LNCaP clone FGC (cell line): ENCODE results near the gene SLC38A4.

Experiments used
- DNase-seq: peaks from one replicate; pipeline ENCODE4 v3.0.0-alpha.2; 2011; ENCODE audit warnings: low read depth
- H3K4me3 ChIP-seq: 2 replicates; pipeline ENCODE4 v1.5.1; 2011; ENCODE audit warnings: mild to moderate bottlenecking, low read depth, low read length, control low read depth
- CTCF ChIP-seq: IDR thresholded peaks from 2 replicates; pipeline ENCODE4 v1.5.1; 2012; ENCODE audit warnings: mild to moderate bottlenecking; ENCODE audit not compliant: control insufficient read depth, insufficient read depth; ENCODE audit errors: extremely low read depth

Gene SLC38A4

DNA sequence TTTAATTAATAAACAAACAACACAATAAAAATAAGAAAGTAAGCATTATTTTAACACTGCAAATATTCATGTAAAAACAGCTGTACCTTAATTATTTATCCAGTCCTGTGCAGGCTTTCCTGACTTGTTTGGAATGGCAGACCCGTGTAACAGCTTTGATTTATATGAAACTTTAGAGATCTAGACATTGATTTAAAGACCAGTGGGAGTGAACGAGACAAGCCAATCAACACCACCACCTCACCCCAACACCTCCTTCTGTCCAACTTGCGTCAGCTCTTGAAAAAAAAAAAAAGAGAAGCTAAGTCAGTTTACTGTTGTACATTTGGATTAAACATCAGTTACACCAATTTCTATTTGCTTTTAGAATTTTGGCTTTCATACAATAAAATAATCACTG, 22.3 kb downstream of the SLC38A4 start:
- DNase-seq = peak; percentile 18
- TF ChIP-seq CTCF = no peak

DNA sequence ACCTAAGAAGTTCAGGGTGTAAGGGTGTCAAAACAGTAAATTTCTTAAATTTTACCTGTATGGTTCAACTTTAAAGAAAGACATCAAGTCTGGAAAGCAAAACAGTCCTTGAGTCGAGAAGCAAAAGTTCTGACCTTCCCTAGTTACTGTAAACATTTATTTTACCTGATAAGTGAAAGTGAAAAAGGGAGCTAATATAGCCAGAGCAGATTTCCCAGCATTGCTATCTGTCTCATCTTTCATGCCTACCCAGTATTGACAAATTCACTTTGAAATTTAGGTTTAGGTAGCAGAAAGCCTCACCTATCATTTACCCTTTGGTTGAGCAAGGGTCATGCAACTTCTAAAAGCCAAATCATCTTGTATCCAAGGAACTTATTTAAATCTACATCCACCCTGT, 24.5 kb downstream of the SLC38A4 start:
- no peak overlapping the region for H3K4me3 ChIP-seq
- DNase-seq = no peak
- no peak for TF ChIP-seq CTCF

More for the DNA sequence above, 22.3 kb downstream of the SLC38A4 start:
- H3K4me3 ChIP-seq = no peak overlapping the region

- no peak for DNase-seq
- no peak for TF ChIP-seq CTCF
- H3K4me3 ChIP-seq = no peak overlapping the region
These were observed 25.6 kb downstream of the SLC38A4 start for GRCh38 chr12:46800160-46800559.

- DNase-seq = no peak
- H3K4me3 ChIP-seq = no peak overlapping the region
- no peak for TF ChIP-seq CTCF
These were observed 27.1 kb downstream of the SLC38A4 start for GRCh38 chr12:46798648-46799047.

- DNase-seq = no peak
- TF ChIP-seq CTCF = no peak
- H3K4me3 ChIP-seq = no peak overlapping the region
These were observed 27.7 kb downstream of the SLC38A4 start for GRCh38 chr12:46798056-46798455.

DNA sequence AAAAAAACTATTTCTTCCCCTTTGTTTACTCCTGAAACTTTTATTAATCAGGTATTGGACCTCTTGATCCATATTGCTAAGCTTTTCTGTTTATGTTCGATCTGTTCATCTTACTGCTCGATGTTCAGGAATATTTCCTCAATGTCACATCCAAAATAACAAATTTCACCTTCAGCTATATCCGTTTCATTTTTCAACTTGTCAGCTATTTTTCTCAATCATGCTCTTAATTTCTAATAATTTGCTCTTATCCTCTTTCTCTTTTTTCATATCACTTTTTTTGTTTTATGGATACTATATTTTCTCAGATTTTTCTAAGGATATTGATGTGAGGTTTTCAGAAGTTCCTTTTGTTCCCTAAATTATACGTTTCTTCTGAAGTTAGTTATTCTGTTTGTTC, 29.8 kb downstream of the SLC38A4 start:
- no peak overlapping the region for H3K4me3 ChIP-seq
- TF ChIP-seq CTCF = no peak
- no peak for DNase-seq

- no peak overlapping the region for H3K4me3 ChIP-seq
- TF ChIP-seq CTCF = no peak
- DNase-seq = no peak
These were observed 31.1 kb downstream of the SLC38A4 start for GRCh38 chr12:46794593-46795190.
